Hypothalamus (tissue), 51 donors: ENCODE results near the gene VPS33A.
"Not testable (repeated sequence)": the region's sequence is repeated elsewhere in the genome, so short reads cannot be mapped to it uniquely, and the experiment has no call there.

ENCODE experiments used
- DNase-seq, 51 donors: peaks; one replicate each; lab custom pipeline; 2025; lab: John Stamatoyannopoulos, UW

Gene VPS33A

GRCh38 chr12:122266230-122266901 is at the start of gene VPS33A:
TSS of gene VPS33A (minus strand) at chr12:122266494. CDS start at chr12:122266408, 86 bp downstream.
- peak; percentile 63 to 98 (median 93) for DNase-seq

- no peak for DNase-seq
Observed at GRCh38 chr12:122312926-122313325, 46.6 kb upstream of the VPS33A start.

- DNase-seq = no peak
Observed at GRCh38 chr12:122311696-122312095, 45.4 kb upstream of the VPS33A start.

- DNase-seq = peak in 1 of 51 donors; percentile 18
Observed at GRCh38 chr12:122310626-122311333, 44.5 kb upstream of the VPS33A start.

GRCh38 chr12:122309564-122310121 is 43.3 kb upstream of the VPS33A start:
- DNase-seq = peak in 4 of 51 donors; percentile 6 to 52 (median 8)

GRCh38 chr12:122308811-122309210 is 42.5 kb upstream of the VPS33A start:
- DNase-seq = no peak

GRCh38 chr12:122306407-122306806 is 40.1 kb upstream of the VPS33A start:
- no peak for DNase-seq

- no peak for DNase-seq
Observed at GRCh38 chr12:122304924-122305323, 38.6 kb upstream of the VPS33A start.

- DNase-seq = no peak
Observed at GRCh38 chr12:122303068-122303467, 36.8 kb upstream of the VPS33A start.

- DNase-seq = no peak
Observed at GRCh38 chr12:122298071-122298748, 31.9 kb upstream of the VPS33A start.

GRCh38 chr12:122297494-122297893 is 31.2 kb upstream of the VPS33A start:
- peak in 1 of 51 donors; percentile 34 for DNase-seq

- DNase-seq = no peak
Observed at GRCh38 chr12:122295877-122296276, 29.6 kb upstream of the VPS33A start.

GRCh38 chr12:122293081-122293480 is 26.8 kb upstream of the VPS33A start:
- no peak for DNase-seq

- no peak for DNase-seq
Observed at GRCh38 chr12:122291431-122291830, 25.1 kb upstream of the VPS33A start.

GRCh38 chr12:122283680-122284079 is 17.4 kb upstream of the VPS33A start:
- no peak for DNase-seq

- no peak for DNase-seq
Observed at GRCh38 chr12:122282061-122282460, 15.8 kb upstream of the VPS33A start.

GRCh38 chr12:122276242-122276641 is 9.9 kb upstream of the VPS33A start:
- DNase-seq = no peak

GRCh38 chr12:122275459-122275858 is 9.2 kb upstream of the VPS33A start:
- no peak for DNase-seq

- DNase-seq = peak in 26 of 51 donors; percentile 25 to 79 (median 49)
Observed at GRCh38 chr12:122265886-122266229, 436 bp downstream of the VPS33A start.

GRCh38 chr12:122265476-122265875 is 818 bp downstream of the VPS33A start:
- no peak for DNase-seq

GRCh38 chr12:122260735-122261134 is 5.6 kb downstream of the VPS33A start:
- DNase-seq = not testable (repeated sequence)
